Esophagus muscularis mucosa (tissue), 4 donors: ENCODE results near the gene TOMT. TPM values are rescaled to one million over a fixed set of nuclear protein-coding genes. Genes with fewer than 3 reads are reported as not detected.

Source experiments
- DNase-seq: peaks from one replicate; pipeline ENCODE4 v3.0.0-alpha.2; 2017; ENCODE audit errors: extremely low spot score
- H3K27ac ChIP-seq, 4 donors: fragments of 200-600 bp; sonication (generic); replicated peaks in 1 of 4; 1 replicate in 3 of 4; 2 replicates in 1 of 4; pipeline ENCODE4 v1.5.1; 2016 to 2019; ENCODE audit warnings: mild to moderate bottlenecking in 1 of 4
- H3K27me3 ChIP-seq, 4 donors: fragments of 200-600 bp; sonication (generic); one replicate each; pipeline versions ENCODE4 v1.5.1 to v1.6.0; 2016 to 2019
- H3K36me3 ChIP-seq, 4 donors: fragments of 200-600 bp; sonication (generic); one replicate each; pipeline ENCODE4 v1.5.1; 2016 to 2019
- H3K4me1 ChIP-seq, 4 donors: fragments of 200-600 bp; sonication (generic); one replicate each; pipeline ENCODE4 v1.5.1; 2016 to 2019
- H3K4me3 ChIP-seq, 4 donors: fragments of 200-600 bp; sonication (generic); 1 replicate in 2 of 4; 2 replicates in 2 of 4; pipeline ENCODE4 v1.5.1; 2016 to 2019; ENCODE audit warnings: mild to moderate bottlenecking in 4 of 4, moderate library complexity in 1 of 4
- H3K9me3 ChIP-seq, 4 donors: fragments of 200-600 bp; sonication (generic); 1 replicate in 3 of 4; 2 replicates in 1 of 4; pipeline ENCODE4 v1.5.1; 2016 to 2019
- EP300 ChIP-seq: sonication (generic); formaldehyde crosslinking; IDR thresholded peaks from one replicate; pipeline ENCODE4 v1.6.1; 2017; ENCODE audit warnings: antibody characterized with exemption
- POLR2A ChIP-seq: fragments of 450-650 bp; IDR thresholded peaks from one replicate; pipeline ENCODE4 v1.6.1; 2017; ENCODE audit warnings: antibody characterized with exemption, moderate library complexity, mild to moderate bottlenecking, low read depth
- POLR2AphosphoS5 ChIP-seq, 2 donors: sonication (generic); formaldehyde crosslinking; IDR thresholded peaks; one replicate each; pipeline ENCODE4 v1.6.1; 2017; ENCODE audit warnings: antibody characterized with exemption in 2 of 2
- WGBS: methylation state at CpG from one replicate; pipeline ENCODE4 v1.1.5; 2018; 5-methylcytosine and 5-hydroxymethylcytosine counted together
- intact Hi-C: fragments of 100-400 bp; cut with DNase I; formaldehyde crosslinking; loops from one replicate; pipeline ENCODE4 v1.15.1; 2023
- small RNA-seq, 3 donors: library from RNA; depleted of rRNA; stranded (forward); fragments of <200 nt; gene quantifications; one replicate each; pipeline ENCODE3, GENCODE V24; 2016
- total RNA-seq, 4 donors: library from RNA; depleted of rRNA; stranded (reverse); fragments of >200 nt; gene quantifications; one replicate each; pipeline versions ENCODE4 v1.1.0 to v1.2.1, GENCODE V29; 2016
- TF ChIP-seq, protein P1 (sequence below), 3 experiments: fragments of 200-600 bp in 2 of 3; fragments of 450-650 bp in 1 of 3; sonication (generic) in 2 of 3; IDR thresholded peaks; one replicate each; pipeline ENCODE4 v1.5.1; 2017 to 2019; ENCODE audit warnings: antibody characterized with exemption in 3 of 3, mild to moderate bottlenecking in 2 of 3, moderate library complexity in 1 of 3

The TOMT gene
- total RNA-seq, 4 donors from 2014 or later, result not detected

DNA sequence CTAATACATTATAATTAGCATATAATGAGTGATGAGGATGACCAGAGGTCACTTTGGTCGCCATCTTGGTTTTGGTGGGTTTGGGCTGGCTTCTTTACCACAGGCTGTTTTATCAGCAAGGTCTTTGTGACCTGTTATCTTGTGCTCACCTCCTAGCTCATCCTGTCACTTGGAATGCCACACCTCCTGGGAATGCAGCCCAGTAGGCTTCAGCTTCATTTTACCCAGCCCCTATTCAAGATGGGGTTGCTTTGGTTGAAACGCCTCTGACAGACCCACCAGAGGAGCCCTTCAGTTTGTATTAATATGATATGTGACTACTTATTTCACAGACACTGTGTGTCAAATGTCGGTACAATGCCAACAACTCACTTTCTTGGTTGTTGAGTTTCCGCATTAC is 50.0 kb downstream of the TOMT start:
- no peaks in the 10 kb centered on the region for H3K4me1 ChIP-seq
- H3K27ac ChIP-seq, result no peak overlapping the region
- TF ChIP-seq, protein P1, sequence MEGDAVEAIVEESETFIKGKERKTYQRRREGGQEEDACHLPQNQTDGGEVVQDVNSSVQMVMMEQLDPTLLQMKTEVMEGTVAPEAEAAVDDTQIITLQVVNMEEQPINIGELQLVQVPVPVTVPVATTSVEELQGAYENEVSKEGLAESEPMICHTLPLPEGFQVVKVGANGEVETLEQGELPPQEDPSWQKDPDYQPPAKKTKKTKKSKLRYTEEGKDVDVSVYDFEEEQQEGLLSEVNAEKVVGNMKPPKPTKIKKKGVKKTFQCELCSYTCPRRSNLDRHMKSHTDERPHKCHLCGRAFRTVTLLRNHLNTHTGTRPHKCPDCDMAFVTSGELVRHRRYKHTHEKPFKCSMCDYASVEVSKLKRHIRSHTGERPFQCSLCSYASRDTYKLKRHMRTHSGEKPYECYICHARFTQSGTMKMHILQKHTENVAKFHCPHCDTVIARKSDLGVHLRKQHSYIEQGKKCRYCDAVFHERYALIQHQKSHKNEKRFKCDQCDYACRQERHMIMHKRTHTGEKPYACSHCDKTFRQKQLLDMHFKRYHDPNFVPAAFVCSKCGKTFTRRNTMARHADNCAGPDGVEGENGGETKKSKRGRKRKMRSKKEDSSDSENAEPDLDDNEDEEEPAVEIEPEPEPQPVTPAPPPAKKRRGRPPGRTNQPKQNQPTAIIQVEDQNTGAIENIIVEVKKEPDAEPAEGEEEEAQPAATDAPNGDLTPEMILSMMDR (IDR thresholded peaks at IDR 0.05), result no peak
- TF ChIP-seq POLR2AphosphoS5 (IDR thresholded peaks at IDR 0.05), result no peak
- TF ChIP-seq POLR2A, result no peak
- TF ChIP-seq EP300, result no peak
- WGBS, result 86% methylated on average over 4 of the region's 4 CpGs
- H3K9me3 ChIP-seq, result no peaks in the 10 kb centered on the region
- H3K36me3 ChIP-seq, result no peaks in the 10 kb centered on the region
- DNase-seq, result no peak
- peaks cover 0 to 17% (median 0%) of the 10 kb centered on the region in 4 donors for H3K27me3 ChIP-seq
- H3K4me3 ChIP-seq, result no peak overlapping the region
- intact Hi-C loops, result no loop called here

DNA sequence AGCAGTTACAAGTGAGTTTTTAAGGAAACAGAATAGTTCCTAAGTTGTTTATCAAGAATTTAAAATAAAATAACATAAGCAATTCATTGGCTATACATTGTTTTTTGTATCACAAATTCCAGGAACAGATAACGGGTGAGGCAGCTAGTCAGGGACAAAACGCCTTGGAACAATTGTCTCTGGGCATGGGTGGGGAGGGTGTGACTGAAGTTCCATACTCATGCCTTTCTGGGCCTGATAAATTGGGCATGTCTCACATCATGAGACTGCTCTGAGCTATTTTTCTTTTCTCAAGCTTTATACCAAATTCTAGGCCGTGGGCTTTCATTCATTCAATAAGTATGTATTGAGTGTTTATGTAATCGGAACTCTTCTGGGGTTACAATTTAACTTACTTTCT is 51.4 kb downstream of the TOMT start:
- WGBS, result 83% methylated on average over 4 of the region's 4 CpGs
- intact Hi-C loops, result no loop called here
- TF ChIP-seq, protein P1 (IDR thresholded peaks at IDR 0.05), result no peak
- TF ChIP-seq EP300 (no peak), POLR2AphosphoS5 (IDR thresholded peaks at IDR 0.05) (no peak), POLR2A (no peak)
- Histone ChIP-seq H3K4me3 (no peak overlapping the region), H3K36me3 (no peaks in the 10 kb centered on the region), H3K4me1 (no peaks in the 10 kb centered on the region), H3K9me3 (no peaks in the 10 kb centered on the region), H3K27ac (no peak overlapping the region), H3K27me3 (peaks cover 0 to 14% (median 0%) of the 10 kb centered on the region in 4 donors)
- no peak for DNase-seq

Small RNA genes within 50 kb of the gene (small RNA-seq; reads per million reads assigned to genes)
- 0 reads per million in 3 donors for gene MIR3165

Other genes starting within 250 kb of the TOMT start
- not detected for gene DEFB131B, start 227.5 kb upstream of the TOMT start, total RNA-seq
- gene XNDC1N, start 177.3 kb upstream of the TOMT start, total RNA-seq, result 10 to 100 TPM in 1 of 4 donors, 1 to 10 TPM in 3; 5.6 to 10.4 (median 8.8) TPM
- gene RNF121, start 176.9 kb upstream of the TOMT start, total RNA-seq, result 10 to 100 TPM; 13.7 to 25.9 (median 18.6) TPM
- gene IL18BP, start 107.0 kb upstream of the TOMT start, total RNA-seq, result 1 to 10 TPM; 2.7 to 9.4 (median 5.9) TPM
- gene NUMA1, start 25.4 kb upstream of the TOMT start, total RNA-seq, result 100 to 1,000 TPM; 214 to 328 (median 272) TPM
- 10 to 100 TPM in 1 of 4 donors, 1 to 10 TPM in 3; 9.1 to 10.0 (median 9.2) TPM for gene LRRC51, start 25.1 kb upstream of the TOMT start, total RNA-seq
- 100 to 1,000 TPM in 2 of 4 donors, 10 to 100 TPM in 2; 86.8 to 103 (median 98.0) TPM for gene LAMTOR1, start 2.6 kb upstream of the TOMT start, total RNA-seq
- gene ANAPC15, start 6.8 kb downstream of the TOMT start, total RNA-seq, result 10 to 100 TPM; 43.5 to 58.1 (median 48.1) TPM
- gene FOLR3, start 29.8 kb downstream of the TOMT start, total RNA-seq, result under 1 TPM in 2 of 4 donors, not detected in 2; 0.50 to 0.83 TPM
- gene FOLR1, start 86.2 kb downstream of the TOMT start, total RNA-seq, result 1 to 10 TPM in 1 of 4 donors, under 1 TPM in 1, not detected in 2; 0.40 to 1.0 TPM
- gene FOLR2, start 110.9 kb downstream of the TOMT start, total RNA-seq, result 10 to 100 TPM; 26.6 to 78.7 (median 33.1) TPM
- 100 to 1,000 TPM in 2 of 4 donors, 10 to 100 TPM in 2; 61.6 to 158 (median 100) TPM for gene INPPL1, start 118.8 kb downstream of the TOMT start, total RNA-seq
- gene PHOX2A, start 138.3 kb downstream of the TOMT start, total RNA-seq, result 1 to 10 TPM; 1.2 to 1.3 (median 1.3) TPM